Suppressor macrophage treated with lipopolysaccharide for 1 hour (primary cell): Measurements from ENCODE around the gene LDLRAD3.
A peak's percentile ranks its signal among the peaks of the same experiment; 100 is the strongest.

Experiments used
- DNase-seq, 3 donors: peaks; one replicate each; pipeline ENCODE4 v3.0.0-alpha.2; 2020 to 2022

The LDLRAD3 gene

DNA sequence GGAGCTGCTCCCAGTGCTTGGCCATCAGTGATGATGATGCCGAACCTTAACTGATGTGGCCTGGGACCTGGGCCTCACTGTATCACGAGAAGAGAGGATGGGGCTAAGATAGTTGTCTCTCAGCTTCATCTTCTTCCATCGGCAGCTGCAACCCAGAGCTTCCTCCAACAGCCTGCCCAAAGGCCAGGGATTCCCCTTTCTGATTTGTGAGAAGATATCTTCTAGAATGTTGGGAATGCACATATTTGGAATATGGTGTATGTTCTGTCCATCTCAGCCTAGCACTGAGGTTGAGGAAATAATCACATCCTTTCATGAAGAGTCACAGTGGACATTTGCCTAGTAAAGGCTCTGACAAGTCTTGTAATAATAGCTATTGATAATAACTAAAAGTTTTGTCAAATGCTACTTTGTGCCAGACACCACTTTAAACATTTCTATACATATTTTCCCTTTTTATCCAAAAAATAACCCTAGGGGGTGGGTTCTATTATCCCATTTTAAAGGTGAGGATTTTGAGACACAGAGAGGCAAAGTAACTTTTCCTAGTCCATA, 272.3 kb downstream of the LDLRAD3 start:
- DNase-seq, result no peak

DNA sequence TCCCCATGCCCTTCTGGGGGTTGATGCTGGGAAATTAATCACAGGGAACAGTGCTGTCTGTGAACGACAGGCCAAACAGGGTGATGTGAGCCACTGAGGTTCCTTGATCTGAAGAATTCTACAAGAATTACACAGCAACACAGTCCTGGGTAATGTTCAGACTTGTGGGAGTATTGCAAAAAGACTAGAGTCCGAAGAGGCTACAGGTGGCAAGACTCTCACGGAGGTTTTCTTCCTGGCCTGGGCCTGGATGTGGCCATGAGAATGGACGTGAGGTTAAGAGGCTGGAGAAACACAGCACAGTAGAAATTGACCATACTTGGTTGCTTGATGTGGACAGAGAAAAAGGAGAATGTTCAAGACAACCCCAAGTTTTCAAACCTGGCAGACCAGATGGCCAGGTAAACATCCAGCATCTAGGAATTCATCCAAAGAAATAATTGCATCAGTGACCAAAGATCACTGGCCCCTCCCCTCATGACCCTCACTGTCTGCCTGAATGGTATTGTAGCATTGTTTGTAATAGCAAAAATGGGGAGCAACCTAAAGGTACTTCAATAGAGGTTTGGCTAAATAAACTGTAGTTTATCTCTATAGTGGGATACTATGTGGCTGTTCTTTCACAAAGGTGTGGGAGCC, 274.5 kb downstream of the LDLRAD3 start:
- no peak for DNase-seq

DNA sequence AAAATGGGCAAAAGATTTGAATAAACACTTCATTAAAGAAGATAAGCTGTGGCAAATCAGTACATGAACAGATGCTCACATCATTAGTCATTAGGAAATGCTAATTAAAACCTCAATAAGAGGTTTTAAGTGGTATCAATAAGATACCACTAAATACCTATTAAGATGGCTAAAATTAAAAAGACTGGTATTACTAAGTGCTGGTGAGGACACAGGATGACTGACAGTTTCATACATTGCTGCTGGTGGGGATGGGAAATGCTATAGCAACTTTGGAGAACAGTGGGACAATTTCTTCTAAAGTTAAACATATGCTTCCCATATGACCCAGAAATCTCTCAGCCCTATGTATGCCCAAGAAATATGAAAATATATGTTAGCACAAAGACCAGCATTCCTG, 276.1 kb downstream of the LDLRAD3 start:
- DNase-seq, result no peak

DNA sequence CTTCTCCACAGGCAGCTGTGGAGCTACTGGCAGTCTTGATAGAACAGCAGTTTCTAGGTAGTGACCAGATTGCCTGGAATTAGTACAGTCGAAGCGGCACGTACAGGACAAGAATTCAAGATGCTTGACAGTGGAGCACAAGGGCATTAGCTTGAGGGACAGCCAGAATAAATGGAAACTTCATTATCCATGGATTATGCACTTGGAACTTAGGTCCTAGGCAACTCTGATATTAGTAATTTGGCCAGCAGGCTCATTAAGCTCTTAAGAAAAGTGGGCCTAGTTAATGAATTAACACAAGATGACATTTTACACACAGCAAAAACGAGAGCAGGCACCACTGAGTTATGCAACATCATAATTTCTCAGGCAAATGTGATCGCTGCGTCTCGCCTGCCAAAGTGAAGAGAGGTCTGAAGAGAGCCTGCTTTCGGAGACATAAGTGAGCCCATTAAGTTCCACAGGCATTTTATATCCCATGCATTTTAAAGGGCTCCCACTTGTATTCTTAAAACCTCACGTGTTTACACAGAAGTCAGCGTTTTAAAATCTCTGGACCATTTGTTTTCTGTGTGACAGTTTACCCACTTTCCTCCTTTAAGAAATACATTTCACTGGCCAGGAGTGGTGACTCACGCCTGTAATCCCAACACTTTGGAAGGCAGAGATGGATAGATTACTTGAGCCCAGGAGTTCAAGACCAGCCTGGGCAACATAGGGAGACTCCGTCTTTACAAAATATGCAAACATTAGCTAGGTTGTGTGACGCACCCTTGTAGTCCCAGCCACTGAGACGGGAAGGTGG, 279.2 kb downstream of the LDLRAD3 start:
- DNase-seq, result no peak

DNA sequence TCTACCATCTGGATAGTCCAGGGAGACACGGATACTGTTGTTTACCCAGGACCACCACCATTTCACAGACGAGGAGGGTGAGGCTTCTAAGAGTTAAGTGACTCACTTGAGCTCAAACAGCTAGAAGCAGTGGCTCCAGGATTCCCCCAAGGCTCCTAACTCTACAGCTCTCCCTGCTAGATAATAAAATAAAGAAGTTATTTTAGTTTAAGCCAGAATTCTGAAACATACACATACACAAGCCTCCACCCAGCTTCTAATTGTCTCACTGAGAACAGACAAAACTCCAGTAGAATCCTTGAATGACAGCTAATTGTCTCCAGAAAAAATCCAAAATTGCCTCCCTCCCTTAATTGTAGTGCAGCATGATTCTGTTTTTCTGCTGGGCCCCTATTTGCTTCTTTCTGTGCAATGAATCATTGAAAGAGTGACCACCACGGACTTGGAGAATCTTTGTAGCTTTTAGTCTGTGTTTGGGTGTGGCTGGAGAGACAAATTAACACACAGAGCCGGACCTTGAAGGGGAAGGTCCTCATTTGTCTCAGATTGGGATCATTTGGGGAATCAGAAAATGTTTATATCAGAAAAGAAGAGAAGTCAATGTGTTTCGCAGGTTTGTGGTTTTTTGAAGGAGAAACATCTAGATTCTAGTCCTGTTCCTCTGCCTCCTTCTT, 280.5 kb downstream of the LDLRAD3 start:
- no peak for DNase-seq

DNA sequence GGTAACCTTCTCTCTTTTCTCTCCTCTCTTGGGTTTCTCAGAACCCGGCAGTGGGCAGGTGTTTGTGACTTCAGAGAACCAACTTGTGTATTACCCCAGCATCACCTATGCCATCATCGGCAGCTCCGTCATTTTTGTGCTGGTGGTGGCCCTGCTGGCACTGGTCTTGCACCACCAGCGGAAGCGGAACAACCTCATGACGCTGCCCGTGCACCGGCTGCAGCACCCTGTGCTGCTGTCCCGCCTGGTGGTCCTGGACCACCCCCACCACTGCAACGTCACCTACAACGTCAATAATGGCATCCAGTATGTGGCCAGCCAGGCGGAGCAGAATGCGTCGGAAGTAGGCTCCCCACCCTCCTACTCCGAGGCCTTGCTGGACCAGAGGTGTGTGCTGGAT, 283.2 kb downstream of the LDLRAD3 start:
- no peak for DNase-seq

DNA sequence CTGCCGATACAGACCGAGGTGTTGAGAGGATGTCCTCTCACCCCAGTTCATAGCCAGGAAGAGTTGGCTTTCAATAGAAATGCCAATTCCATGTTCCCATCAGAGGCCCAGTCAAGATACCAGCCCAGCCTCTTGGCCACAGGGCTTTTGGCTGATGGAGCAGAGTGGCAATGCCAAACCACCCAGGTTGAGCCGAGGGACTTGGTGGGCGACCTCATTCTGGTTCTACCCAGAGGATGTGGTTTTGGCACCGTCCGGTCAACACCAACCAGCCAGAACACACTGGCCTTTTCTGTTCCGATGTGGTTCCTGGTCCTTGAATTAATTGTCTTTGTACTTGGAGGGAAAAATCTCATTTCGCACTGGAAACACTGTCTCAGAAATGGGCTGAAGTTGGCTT, 284.8 kb downstream of the LDLRAD3 start:
- no peak for DNase-seq

DNA sequence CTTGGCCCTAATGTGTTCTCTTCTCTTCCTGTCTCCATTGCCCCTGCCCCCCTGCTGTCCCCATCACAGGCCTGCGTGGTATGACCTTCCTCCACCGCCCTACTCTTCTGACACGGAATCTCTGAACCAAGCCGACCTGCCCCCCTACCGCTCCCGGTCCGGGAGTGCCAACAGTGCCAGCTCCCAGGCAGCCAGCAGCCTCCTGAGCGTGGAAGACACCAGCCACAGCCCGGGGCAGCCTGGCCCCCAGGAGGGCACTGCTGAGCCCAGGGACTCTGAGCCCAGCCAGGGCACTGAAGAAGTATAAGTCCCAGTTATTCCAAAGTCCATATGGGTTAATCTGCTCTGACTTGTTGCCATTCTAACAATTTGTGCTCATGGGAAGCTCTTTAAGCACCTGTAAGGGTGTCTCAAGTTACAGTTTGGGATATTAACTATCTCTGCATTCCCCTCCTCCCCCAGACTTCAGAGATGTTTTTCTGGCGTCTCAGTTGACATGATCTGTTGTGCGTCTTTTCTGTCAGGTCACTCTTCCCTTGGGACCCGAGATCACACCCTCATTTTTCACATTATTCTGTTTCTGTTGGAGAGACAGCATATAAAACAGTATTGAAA, 285.3 kb downstream of the LDLRAD3 start:
- DNase-seq, result no peak

DNA sequence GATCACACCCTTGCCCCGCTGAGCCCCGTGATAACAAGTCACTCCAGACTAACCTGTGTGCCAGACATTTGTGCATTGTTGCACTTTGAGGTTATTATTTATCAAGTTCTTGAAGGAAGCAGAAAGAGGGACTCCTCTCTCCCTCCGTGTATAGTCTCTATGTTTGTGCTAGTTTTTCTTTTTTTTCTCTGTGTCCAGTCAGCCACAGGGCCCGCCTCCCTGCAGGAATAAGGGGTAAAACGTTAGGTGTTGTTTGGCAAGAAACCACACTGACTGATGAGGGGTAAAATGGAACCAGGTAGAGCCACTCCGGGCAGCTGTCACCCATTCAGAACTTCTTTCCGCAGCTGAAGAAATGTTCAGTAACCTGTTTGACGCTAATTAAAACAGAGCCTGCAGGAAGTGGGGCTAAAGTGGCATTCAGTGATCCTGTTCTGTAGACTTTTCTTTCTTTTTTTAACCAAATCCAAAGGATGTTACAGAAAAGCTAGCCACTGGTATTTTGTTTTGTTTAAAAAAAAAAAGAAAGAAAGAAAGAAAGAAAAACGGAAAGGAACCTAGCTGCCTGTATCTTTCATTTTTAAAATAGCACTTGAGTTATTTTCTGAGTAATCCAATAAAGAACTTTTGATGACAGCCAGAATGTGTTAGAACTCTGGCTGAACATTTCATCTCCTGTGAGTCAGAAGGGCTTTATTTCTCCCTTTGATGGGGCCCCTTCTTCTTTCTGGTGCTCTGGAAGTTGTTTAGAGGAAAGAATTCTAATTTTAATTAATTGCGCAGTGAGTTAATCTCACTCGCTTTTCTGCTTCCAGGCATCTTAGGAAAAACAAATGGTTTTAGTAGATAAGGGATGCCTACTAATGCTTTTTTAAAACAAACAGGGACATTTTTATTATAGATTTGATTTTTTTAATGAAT, 287.2 kb downstream of the LDLRAD3 start:
- no peak for DNase-seq

DNA sequence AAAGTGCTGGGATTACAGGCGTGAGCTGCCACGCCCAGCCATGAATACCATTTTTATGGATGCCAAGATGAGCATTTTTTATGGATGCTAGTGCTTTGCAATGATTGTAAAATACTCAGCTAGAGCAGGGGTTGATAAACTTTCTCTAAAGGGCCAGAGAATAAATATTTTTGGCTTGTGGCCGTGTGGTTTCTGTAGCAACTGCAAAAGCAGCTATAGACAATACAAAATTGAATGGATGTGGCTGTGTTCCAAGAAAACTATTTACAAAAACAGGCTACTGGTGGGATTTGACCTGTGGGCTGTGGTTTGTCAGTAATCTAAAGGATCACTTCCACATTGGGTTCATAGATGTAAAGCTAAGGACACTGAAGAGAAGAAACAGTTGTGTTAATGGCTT, 289.3 kb downstream of the LDLRAD3 start:
- no peak for DNase-seq

DNA sequence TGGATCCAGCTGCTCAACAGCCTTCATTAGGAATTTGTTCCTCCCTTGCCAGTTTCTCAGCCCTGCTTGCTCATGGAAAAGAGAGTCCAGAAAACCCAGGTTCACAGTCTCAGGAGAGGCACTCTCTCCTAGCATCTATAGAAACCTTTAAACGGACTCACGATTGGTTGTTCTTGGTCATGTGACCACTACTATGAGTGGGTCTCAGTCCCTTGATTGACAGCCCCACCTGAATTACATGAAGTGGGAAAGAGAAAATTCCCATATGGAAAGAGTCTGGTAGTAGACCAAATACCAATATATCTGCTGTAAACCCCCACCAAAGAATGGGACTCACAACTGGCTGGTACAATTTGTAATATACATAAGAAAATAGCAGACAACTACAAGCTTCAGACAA, 291.0 kb downstream of the LDLRAD3 start:
- no peak for DNase-seq

DNA sequence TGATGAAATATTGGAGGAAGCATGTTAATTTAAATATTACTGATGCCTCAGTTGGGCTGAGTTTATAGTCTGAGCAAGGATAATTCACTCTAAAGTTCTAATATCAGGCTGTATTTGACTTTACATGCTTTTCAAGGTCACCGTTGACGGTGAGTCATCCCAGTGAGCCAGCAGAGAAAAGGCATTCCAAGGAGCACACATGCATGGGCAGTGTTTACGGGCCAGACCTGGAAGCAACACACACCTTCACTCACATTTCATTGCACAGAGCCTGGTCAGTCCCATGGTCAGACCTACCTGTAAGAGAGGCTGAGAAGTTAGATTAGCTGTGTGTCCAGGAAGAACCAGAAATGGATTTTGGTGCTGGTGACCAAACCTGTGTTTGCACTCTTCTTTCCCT, 291.9 kb downstream of the LDLRAD3 start:
- no peak for DNase-seq

DNA sequence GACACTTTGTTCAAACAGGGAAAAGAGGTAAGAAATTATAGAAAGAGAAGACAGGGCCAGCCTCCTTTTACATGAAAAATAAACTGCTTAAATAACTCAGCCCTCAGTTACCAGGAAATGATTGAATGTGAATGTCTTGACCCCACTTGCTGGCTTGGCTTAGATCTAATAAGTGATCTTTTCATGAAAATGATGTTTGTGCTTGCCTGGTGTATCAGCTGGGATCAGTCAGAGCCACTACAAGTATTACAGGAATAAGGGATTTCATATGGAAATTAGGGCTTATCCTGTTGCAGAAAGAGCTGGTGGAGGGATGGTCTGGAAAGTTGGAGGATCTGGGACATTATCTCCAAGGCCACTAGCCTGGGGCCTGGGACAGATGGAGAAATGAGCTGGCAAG, 293.5 kb downstream of the LDLRAD3 start:
- no peak for DNase-seq

DNA sequence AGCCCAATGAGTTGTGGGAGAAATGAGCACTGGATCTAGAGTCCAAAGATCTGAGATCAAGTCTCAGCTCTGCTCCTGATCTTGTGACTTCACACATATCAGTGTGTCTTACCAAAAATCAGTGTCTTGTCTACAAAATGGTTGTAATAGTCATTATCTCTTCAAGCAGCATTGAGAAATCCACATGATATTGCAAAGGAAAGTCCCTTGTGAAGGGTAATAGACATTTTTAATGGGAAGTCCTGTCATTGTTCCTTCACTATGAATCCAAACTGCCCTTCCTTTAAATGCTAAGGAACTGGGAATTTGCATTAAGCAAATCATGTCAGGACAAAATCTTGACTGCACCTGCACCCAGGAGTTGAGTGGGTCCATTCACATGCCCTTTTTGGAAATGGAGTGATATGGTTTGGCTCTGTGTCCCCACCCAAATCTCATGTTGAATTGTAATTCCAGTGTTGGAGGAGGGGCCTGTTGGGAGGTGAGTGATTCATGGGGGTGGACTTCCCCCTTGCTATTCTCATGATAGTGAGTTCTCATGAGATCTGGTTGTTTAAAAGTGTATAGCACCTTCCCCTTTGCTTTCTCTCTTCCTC, 294.3 kb downstream of the LDLRAD3 start:
- DNase-seq, result peak; percentile 41 to 78 (median 62)

DNA sequence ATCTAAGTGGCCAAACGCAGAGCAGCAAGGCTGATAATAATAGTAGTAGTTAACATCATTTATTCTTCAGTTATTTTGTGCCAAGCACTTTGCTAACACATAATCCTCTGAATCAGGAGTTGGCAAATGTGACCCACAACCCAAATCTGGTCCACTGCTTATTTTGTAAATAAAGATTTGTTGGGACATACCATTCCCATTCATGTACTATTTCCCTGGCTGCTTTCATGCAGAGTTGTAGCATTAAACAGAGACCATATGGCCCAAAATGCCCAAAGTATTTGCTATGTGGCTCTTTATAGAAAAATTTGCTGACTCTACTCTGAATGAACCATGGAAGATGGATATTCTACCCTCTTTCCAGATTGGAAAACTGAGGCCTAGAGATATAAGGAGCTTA, 295.0 kb downstream of the LDLRAD3 start:
- DNase-seq, result no peak

DNA sequence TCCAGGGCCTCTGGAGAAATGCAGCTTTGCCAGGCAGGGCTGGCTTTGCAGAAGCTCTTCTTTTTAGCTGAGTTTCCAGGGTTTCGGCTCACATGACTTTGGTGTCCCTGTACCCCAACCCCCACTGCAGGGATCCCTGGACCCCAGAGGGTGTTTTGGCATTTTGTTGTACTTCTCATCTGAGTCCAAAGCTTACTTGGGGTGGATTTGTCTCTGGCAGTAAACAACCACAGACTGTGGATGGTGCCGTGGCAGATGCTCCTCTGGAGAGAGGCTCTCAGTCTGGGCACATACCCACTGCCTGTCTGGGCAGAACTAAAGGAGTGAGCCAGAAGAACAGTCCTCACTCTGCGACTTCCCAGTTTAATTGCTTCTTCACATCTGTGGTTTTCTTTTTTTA, 295.8 kb downstream of the LDLRAD3 start:
- no peak for DNase-seq

DNA sequence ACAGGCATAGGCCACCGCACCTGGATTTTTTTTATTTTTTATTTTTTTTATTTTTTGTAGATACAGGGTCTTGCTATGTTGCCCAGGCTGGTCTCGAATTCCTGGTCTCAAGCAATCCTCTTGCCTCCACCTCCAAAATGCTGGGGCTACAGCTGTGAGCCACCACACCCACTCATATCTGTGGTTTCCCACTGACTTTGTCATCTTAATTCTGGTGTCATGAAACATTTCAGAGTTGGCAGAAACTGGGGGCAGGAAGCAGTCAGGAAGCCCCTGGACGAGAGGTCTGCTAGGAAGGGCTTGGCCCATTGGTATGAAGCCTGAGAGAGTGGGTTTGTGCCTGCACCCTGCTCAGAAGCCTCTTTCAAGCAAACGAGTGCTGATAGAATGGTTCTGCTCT, 296.3 kb downstream of the LDLRAD3 start:
- peak; percentile 49 to 71 (median 58) for DNase-seq

DNA sequence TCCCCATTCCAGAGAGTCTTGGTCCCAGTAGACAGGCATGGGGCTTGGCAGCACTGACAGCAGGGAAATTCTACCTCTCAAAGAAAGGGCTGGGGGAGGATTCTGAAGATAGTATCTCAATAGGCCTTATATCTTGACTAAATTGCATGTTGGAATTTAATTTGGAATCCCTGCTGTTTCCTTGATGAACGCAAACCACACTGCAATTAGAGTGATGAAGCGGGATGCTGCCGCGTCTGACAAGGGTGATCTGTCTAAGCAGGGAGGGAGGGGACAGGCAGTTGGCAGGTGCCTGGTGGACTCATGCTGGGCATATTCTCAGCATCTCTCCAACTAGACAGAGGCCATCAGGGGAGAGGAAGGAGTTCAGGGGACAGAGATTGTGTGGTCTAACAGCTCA, 296.9 kb downstream of the LDLRAD3 start:
- DNase-seq, result no peak

DNA sequence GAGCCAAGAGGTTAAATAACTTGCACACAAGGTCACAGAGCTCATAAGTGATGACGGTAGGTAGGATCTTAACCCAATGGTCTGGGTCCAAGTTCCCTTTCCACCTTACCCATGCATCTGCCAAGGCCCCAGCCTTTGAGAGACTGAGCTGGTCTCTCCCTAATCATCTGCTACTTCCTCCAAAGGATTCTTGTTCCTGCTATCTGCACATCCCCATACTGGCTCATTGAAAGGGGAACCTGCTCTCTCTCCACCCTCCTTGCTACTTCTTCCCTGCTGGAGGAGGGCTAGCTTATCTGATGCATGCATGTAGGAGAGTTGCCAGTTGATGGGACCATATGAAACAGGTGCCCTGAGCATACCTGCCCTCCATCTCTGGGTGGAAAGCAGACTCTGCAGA, 297.6 kb downstream of the LDLRAD3 start:
- peak; percentile 49 to 56 (median 54) for DNase-seq

DNA sequence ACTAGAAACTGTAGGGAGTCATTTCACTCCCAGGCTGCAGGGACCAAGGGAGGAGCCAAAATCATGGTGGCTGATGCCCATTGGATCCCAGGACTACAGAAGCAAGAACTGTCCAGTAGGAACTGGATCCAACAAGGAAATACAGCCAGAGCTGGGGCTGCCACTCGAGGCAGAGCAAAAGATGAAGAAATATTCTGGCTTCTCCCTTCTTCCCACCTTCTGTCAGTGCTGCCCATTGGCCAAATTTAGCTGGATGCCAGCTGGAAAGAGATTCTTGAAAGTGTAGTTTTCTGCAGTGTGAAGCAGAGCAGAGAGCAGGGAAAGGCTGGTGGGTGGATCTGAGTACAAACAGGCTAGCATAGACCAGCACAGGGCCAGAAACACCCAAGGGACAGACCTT, 299.8 kb downstream of the LDLRAD3 start:
- no peak for DNase-seq

DNA sequence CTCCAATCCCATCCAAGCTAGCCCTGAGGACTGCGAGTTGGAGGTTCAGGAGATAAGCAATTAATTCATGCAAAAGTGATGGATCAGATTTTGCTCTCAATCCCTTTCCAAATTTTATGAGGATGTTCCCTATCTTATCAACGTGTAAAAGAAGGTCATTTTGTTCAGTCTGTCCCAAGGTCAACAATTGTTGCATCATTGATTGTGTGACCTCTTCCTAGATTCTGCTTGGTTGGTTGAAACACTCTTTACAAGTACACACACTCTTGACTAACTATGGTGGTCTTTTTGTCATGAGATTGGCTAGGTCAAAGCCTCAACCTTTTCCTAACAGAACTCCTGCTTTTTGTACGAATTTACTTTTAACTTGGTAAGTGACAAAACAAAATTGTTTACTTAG, 303.6 kb downstream of the LDLRAD3 start:
- DNase-seq, result no peak

DNA sequence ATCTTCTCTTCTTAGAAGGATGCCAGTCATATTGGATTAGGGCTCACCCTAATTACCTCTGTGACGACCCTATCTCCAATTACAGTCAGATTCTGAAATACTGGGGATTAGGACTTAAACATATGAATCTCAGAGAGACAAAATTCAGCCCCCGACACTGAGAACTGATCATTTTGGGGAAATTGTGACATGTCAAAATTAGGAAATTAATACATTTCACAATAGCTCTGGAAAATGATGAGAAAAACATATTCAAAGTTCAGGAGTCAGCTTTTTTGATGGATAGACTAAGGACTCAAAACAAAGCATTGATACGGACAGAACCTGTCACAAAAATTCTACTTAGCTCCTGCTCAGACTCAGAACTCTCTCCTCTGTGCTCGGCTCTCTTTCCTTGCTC, 304.6 kb downstream of the LDLRAD3 start:
- peak; percentile 44 to 81 (median 79) for DNase-seq
